H1 (cell line): Measurements from ENCODE around the gene MEGF9. TPM values are rescaled to one million over a fixed set of nuclear protein-coding genes. Genes with fewer than 3 reads are reported as not detected.

Source experiments
- CTCF ChIA-PET: fragments of 300-600 bp; sonication (Branson Sonifier 250); formaldehyde crosslinking; loops from one replicate; lab custom pipeline; 2021; ENCODE audit not compliant: partially characterized antibody; lab: Charles Lee
- POLR2A ChIA-PET: fragments of 300-600 bp; sonication (Branson Sonifier 250); formaldehyde crosslinking; loops from one replicate; lab custom pipeline; 2021; ENCODE audit warnings: inconsistent platforms; ENCODE audit not compliant: partially characterized antibody; lab: Charles Lee
- DNase-seq, 2 experiments: peaks; one replicate each; pipeline versions ENCODE4 v3.0.0 to v3.0.0-alpha.2; 2010 to 2022; ENCODE audit warnings: low spot score in 2 of 2, low read depth in 1 of 2, mixed read lengths in 1 of 2
- FAIRE-seq: peaks from 2 replicates; lab custom pipeline; 2011; peaks lifted over from hg19 to GRCh38; lab: Jason Lieb, UNC
- H2AFZ ChIP-seq: 2 replicates; pipeline ENCODE4 v1.8.1; 2012; ENCODE audit warnings: low read length, inconsistent platforms
- H2AK5ac ChIP-seq: 2 replicates; pipeline ENCODE4 v1.6.1; 2013; ENCODE audit warnings: low read depth, low read length
- H2BK120ac ChIP-seq: replicated peaks from 2 replicates; pipeline ENCODE3; 2013; ENCODE audit warnings: low read depth, low read length, inconsistent platforms
- H2BK12ac ChIP-seq: 2 replicates; pipeline ENCODE4 v1.6.1; 2013; ENCODE audit warnings: low read depth, low read length
- H2BK15ac ChIP-seq: 2 replicates; pipeline ENCODE4 v1.6.1; 2013; ENCODE audit warnings: low read length
- H2BK20ac ChIP-seq: 2 replicates; pipeline ENCODE4 v1.6.1; 2013; ENCODE audit warnings: low read length
- H2BK5ac ChIP-seq: 2 replicates; pipeline ENCODE4 v1.6.1; 2013; ENCODE audit warnings: low read depth, low read length
- H3K14ac ChIP-seq: 2 replicates; pipeline ENCODE4 v1.6.1; 2013; ENCODE audit warnings: inconsistent platforms; ENCODE audit not compliant: insufficient read length
- H3K18ac ChIP-seq: 2 replicates; pipeline ENCODE4 v1.6.1; 2013; ENCODE audit warnings: low read length; ENCODE audit errors: extremely low read depth
- H3K23ac ChIP-seq: 2 replicates; pipeline ENCODE4 v1.6.1; 2013; ENCODE audit warnings: inconsistent platforms; ENCODE audit not compliant: insufficient read length
- H3K23me2 ChIP-seq: 2 replicates; pipeline ENCODE4 v1.6.1; 2013; ENCODE audit warnings: low read depth, low read length
- H3K27ac ChIP-seq: 2 replicates; pipeline ENCODE4 v1.6.1; 2011; ENCODE audit warnings: low read depth, low read length, inconsistent platforms
- H3K27me3 ChIP-seq, 4 experiments: replicated peaks in 1 of 4; 1 replicate in 1 of 4; 2 replicates in 3 of 4; pipeline versions ENCODE4 v1.6.1 to v1.8.1; 2011 to 2013; ENCODE audit warnings: low read length in 3 of 4, mild to moderate bottlenecking in 3 of 4, inconsistent platforms in 2 of 4, mixed read lengths in 2 of 4, moderate library complexity in 1 of 4; ENCODE audit not compliant: control insufficient read depth in 3 of 4, insufficient read depth in 3 of 4; ENCODE audit errors: extremely low read depth in 1 of 4
- H3K36me3 ChIP-seq, 4 experiments: 2 replicates each; pipeline versions ENCODE4 v1.6.1 to v1.8.1; 2011 to 2013; ENCODE audit warnings: mild to moderate bottlenecking in 4 of 4, low read length in 3 of 4, moderate library complexity in 2 of 4, control low read depth in 1 of 4, inconsistent platforms in 1 of 4; ENCODE audit not compliant: insufficient read depth in 4 of 4, control insufficient read depth in 2 of 4
- H3K4ac ChIP-seq: replicated peaks from 2 replicates; pipeline ENCODE3; 2013; ENCODE audit warnings: low read length, low read depth, mixed read lengths, inconsistent platforms; ENCODE audit not compliant: insufficient read length
- H3K4me1 ChIP-seq, 4 experiments: replicated peaks in 1 of 4; 1 replicate in 1 of 4; 2 replicates in 3 of 4; pipeline versions ENCODE4 v1.6.1 to v1.8.1; 2011 to 2013; ENCODE audit warnings: low read length in 3 of 4, inconsistent platforms in 2 of 4, mixed read lengths in 1 of 4; ENCODE audit not compliant: insufficient read depth in 4 of 4, control insufficient read depth in 3 of 4
- H3K4me2 ChIP-seq, 2 experiments: 2 replicates each; pipeline versions ENCODE4 v1.6.1 to v1.8.1; 2011 to 2013; ENCODE audit warnings: low read depth in 2 of 2, low read length in 2 of 2, control low read depth in 1 of 2, inconsistent platforms in 1 of 2, mild to moderate bottlenecking in 1 of 2; ENCODE audit not compliant: insufficient read depth in 1 of 2
- H3K4me3 ChIP-seq, 4 experiments: fragments of 200-600, 300-600 bp in 1 of 4; sonication (generic), shearing (Covaris generic), sonication (Bioruptor Twin) in 1 of 4; 2 replicates each; pipeline versions ENCODE4 v1.5.1 to v1.8.1; 2011 to 2016; ENCODE audit warnings: low read length in 4 of 4, low read depth in 3 of 4, control low read depth in 2 of 4, inconsistent platforms in 2 of 4, mild to moderate bottlenecking in 2 of 4, mixed read lengths in 1 of 4, moderate library complexity in 1 of 4; ENCODE audit not compliant: insufficient read depth in 2 of 4; ENCODE audit errors: extremely low read depth in 1 of 4
- H3K56ac ChIP-seq: replicated peaks from 2 replicates; pipeline ENCODE3; 2013; ENCODE audit warnings: low read depth, mild to moderate bottlenecking, mixed read lengths, low read length, inconsistent platforms; ENCODE audit not compliant: insufficient read length
- H3K79me1 ChIP-seq: 2 replicates; pipeline ENCODE4 v1.6.1; 2013; ENCODE audit warnings: low read depth, low read length, control low read depth
- H3K79me2 ChIP-seq, 2 experiments: 2 replicates each; pipeline versions ENCODE4 v1.6.1 to v1.8.1; 2012 to 2013; ENCODE audit warnings: low read length in 2 of 2, mild to moderate bottlenecking in 2 of 2, inconsistent platforms in 1 of 2; ENCODE audit not compliant: insufficient read depth in 2 of 2, control insufficient read depth in 1 of 2
- H3K9ac ChIP-seq, 4 experiments: replicated peaks in 1 of 4; 1 replicate in 1 of 4; 2 replicates in 3 of 4; pipeline versions ENCODE4 v1.6.1 to v1.8.1; 2011 to 2013; ENCODE audit warnings: low read depth in 3 of 4, low read length in 3 of 4, control low read depth in 2 of 4, mild to moderate bottlenecking in 2 of 4, moderate library complexity in 2 of 4, inconsistent platforms in 1 of 4; ENCODE audit errors: extremely low read depth in 1 of 4
- H3K9me3 ChIP-seq, 2 experiments: 2 replicates each; pipeline versions ENCODE4 v1.6.1 to v1.8.1; 2012 to 2013; ENCODE audit warnings: mild to moderate bottlenecking in 2 of 2, moderate library complexity in 2 of 2, control low read depth in 1 of 2, inconsistent platforms in 1 of 2, low read depth in 1 of 2, low read length in 1 of 2, mixed read lengths in 1 of 2; ENCODE audit not compliant: insufficient read depth in 2 of 2
- H4K20me1 ChIP-seq, 2 experiments: replicated peaks in 1 of 2; 2 replicates each; pipeline versions ENCODE3 to v1.8.1; 2011 to 2013; ENCODE audit warnings: inconsistent platforms in 2 of 2, low read length in 2 of 2, mild to moderate bottlenecking in 1 of 2; ENCODE audit not compliant: insufficient read depth in 2 of 2, control insufficient read depth in 1 of 2
- H4K5ac ChIP-seq: 2 replicates; pipeline ENCODE4 v1.6.1; 2013; ENCODE audit warnings: low read length, low read depth, mixed read lengths, inconsistent platforms; ENCODE audit not compliant: insufficient read length
- H4K8ac ChIP-seq: 2 replicates; pipeline ENCODE4 v1.8.0; 2013; ENCODE audit warnings: mild to moderate bottlenecking, moderate library complexity, low read length, inconsistent platforms; ENCODE audit not compliant: insufficient read depth; ENCODE audit errors: extremely low read depth
- H4K91ac ChIP-seq: replicated peaks from 2 replicates; pipeline ENCODE3; 2013; ENCODE audit warnings: low read length, mixed read lengths, inconsistent platforms; ENCODE audit not compliant: insufficient read length
- BRCA1 ChIP-seq: IDR thresholded peaks from 2 replicates; pipeline ENCODE4 v1.6.1; 2012; ENCODE audit warnings: low read depth, low read length, improper control_type of control experiment
- JUN ChIP-seq: IDR thresholded peaks from 2 replicates; pipeline ENCODE4 v1.6.1; 2011; ENCODE audit warnings: low read depth, mild to moderate bottlenecking, improper control_type of control experiment, low read length
- NANOG ChIP-seq: IDR thresholded peaks from 2 replicates; pipeline ENCODE4 v1.6.1; 2011; ENCODE audit warnings: low read length, low read depth, mild to moderate bottlenecking, inconsistent platforms; ENCODE audit not compliant: insufficient read depth, poor library complexity, severe bottlenecking
- POLR2AphosphoS5 ChIP-seq: IDR thresholded peaks from 2 replicates; pipeline ENCODE4 v1.6.1; 2011; ENCODE audit warnings: low read depth, low read length
- RBBP5 ChIP-seq: IDR thresholded peaks from 2 replicates; pipeline ENCODE4 v1.7.1; 2012; ENCODE audit warnings: low read depth, mild to moderate bottlenecking, inconsistent platforms, low read length, moderate library complexity, borderline replicate concordance
- RFX5 ChIP-seq: IDR thresholded peaks from 2 replicates; pipeline ENCODE4 v1.6.1; 2011; ENCODE audit warnings: low read depth, low read length, improper control_type of control experiment, borderline replicate concordance
- SP4 ChIP-seq: IDR thresholded peaks from 2 replicates; pipeline ENCODE4 v1.6.1; 2012; ENCODE audit warnings: low read length, inconsistent platforms
- SUZ12 ChIP-seq: fragments of 200-600 bp; sonication (generic); IDR thresholded peaks from 2 replicates; pipeline ENCODE4 v1.6.1; 2012; ENCODE audit warnings: mild to moderate bottlenecking, inconsistent platforms, low read length, moderate library complexity, mixed read lengths
- ZNF274 ChIP-seq: IDR thresholded peaks from 2 replicates; pipeline ENCODE4 v1.7.0; 2012; ENCODE audit warnings: low read length, borderline replicate concordance; ENCODE audit errors: extremely low read depth
- polyA plus RNA-seq, 7 experiments: library from polyadenylated mRNA; depleted of rRNA in 3 of 7; stranded (reverse) in 5 of 7; unstranded in 2 of 7; fragments of >200 nt in 5 of 7; fragments of 200-250 nt in 2 of 7; gene quantifications; 1 replicate in 5 of 7; 2 replicates in 1 of 7; 4 replicates in 1 of 7; pipeline versions ENCODE4 v1.2.1 to v1.2.3, GENCODE V29; 2011 to 2013; ENCODE audit warnings: missing spikeins in 2 of 7, mixed read lengths in 2 of 7
- total RNA-seq: library from RNA; stranded (reverse); fragmentation: NEBNext Ultra II Directional; extraction: Animal tissue kit (Norgen Biotek cat#: 25700); gene quantifications from 2 replicates; pipeline ENCODE4 v1.2.1, GENCODE V29; 2021
- TF ChIP-seq, protein P1 (sequence below), 3 experiments: IDR thresholded peaks; 1 replicate in 2 of 3; 2 replicates in 1 of 3; pipeline versions ENCODE4 v1.5.1 to v1.6.1; 2011; ENCODE audit warnings: low read length in 3 of 3, mild to moderate bottlenecking in 3 of 3, inconsistent platforms in 2 of 3, low read depth in 1 of 3, moderate library complexity in 1 of 3; ENCODE audit not compliant: insufficient read depth in 1 of 3; ENCODE audit errors: control extremely low read depth in 1 of 3
- TF ChIP-seq, protein P2 (sequence below): IDR thresholded peaks from 2 replicates; pipeline ENCODE4 v1.6.1; 2012; ENCODE audit warnings: low read length, inconsistent platforms

MEGF9 gene
- total and polyA plus RNA-seq, 2 of the 8 experiments (the other 6 are each of a cell fraction or from before 2014, with no cell fraction given) = 0.45 to 1.8 TPM

DNA sequence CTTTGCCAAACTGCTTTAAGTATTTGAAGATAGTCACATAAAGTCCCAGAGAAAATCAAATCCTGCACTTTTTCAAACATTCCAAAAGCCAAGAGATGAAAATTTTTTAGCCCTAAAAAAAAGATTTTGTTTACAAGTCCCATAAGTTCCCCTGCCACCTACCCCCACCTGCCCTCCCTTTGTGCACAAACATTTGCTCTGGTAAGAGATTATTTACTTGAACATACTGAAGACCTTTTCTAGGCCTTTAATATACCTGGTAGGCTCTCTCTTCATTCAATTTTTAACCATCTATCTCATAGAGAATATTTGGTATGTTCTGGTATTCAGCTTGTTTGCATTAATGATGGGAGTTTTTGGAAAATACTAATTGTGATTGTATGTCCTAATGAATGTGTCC is 50.3 kb downstream of the MEGF9 start:
- no peaks in the 10 kb centered on the region for H3K23me2 ChIP-seq
- no peak overlapping the region for H4K5ac ChIP-seq
- H3K9ac ChIP-seq = no peak overlapping the region
- no peak overlapping the region for H2BK5ac ChIP-seq
- ChIA-PET POLR2A (no interaction called here), CTCF (interaction anchor here (0.9 kb wide), 1 partner anchor 52 kb away, joined by 4 read pairs; no protein-coding TSS in a partner anchor)
- no peak overlapping the region for H3K56ac ChIP-seq
- H2BK20ac ChIP-seq = no peak overlapping the region
- no peaks in the 10 kb centered on the region for H3K79me1 ChIP-seq
- no peaks in the 10 kb centered on the region for H3K4me1 ChIP-seq
- no peak for FAIRE-seq
- no peaks in the 10 kb centered on the region for H4K20me1 ChIP-seq
- H2BK15ac ChIP-seq = no peak overlapping the region
- no peak overlapping the region for H2BK12ac ChIP-seq
- H3K9me3 ChIP-seq = no peaks in the 10 kb centered on the region
- no peak overlapping the region for H4K8ac ChIP-seq
- no peak overlapping the region for H3K14ac ChIP-seq
- H3K18ac ChIP-seq = no peak overlapping the region
- no peak overlapping the region for H3K4me3 ChIP-seq
- H3K4me2 ChIP-seq = no peak overlapping the region
- no peak overlapping the region for H2AFZ ChIP-seq
- H3K27ac ChIP-seq = no peak overlapping the region
- H3K23ac ChIP-seq = no peak overlapping the region
- no peak overlapping the region for H2AK5ac ChIP-seq
- no peaks in the 10 kb centered on the region for H3K27me3 ChIP-seq
- H3K79me2 ChIP-seq = no peaks in the 10 kb centered on the region
- H4K91ac ChIP-seq = no peak overlapping the region
- H3K4ac ChIP-seq = no peak overlapping the region
- H3K36me3 ChIP-seq = no peaks in the 10 kb centered on the region
- no peak for DNase-seq
- no peak overlapping the region for H2BK120ac ChIP-seq
- no peak for TF ChIP-seq NANOG
- no peak for TF ChIP-seq RBBP5
- TF ChIP-seq POLR2AphosphoS5 = no peak
- TF ChIP-seq BRCA1 = no peak
- no peak for TF ChIP-seq SP4
- TF ChIP-seq, protein P1, sequence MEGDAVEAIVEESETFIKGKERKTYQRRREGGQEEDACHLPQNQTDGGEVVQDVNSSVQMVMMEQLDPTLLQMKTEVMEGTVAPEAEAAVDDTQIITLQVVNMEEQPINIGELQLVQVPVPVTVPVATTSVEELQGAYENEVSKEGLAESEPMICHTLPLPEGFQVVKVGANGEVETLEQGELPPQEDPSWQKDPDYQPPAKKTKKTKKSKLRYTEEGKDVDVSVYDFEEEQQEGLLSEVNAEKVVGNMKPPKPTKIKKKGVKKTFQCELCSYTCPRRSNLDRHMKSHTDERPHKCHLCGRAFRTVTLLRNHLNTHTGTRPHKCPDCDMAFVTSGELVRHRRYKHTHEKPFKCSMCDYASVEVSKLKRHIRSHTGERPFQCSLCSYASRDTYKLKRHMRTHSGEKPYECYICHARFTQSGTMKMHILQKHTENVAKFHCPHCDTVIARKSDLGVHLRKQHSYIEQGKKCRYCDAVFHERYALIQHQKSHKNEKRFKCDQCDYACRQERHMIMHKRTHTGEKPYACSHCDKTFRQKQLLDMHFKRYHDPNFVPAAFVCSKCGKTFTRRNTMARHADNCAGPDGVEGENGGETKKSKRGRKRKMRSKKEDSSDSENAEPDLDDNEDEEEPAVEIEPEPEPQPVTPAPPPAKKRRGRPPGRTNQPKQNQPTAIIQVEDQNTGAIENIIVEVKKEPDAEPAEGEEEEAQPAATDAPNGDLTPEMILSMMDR (IDR thresholded peaks at IDR 0.05; ENCODE audit: control extremely low read depth in 1 of 3, insufficient read depth in 1 of 3, low read depth in 1 of 3, low read length in 3 of 3) = no peak
- TF ChIP-seq, protein P2, sequence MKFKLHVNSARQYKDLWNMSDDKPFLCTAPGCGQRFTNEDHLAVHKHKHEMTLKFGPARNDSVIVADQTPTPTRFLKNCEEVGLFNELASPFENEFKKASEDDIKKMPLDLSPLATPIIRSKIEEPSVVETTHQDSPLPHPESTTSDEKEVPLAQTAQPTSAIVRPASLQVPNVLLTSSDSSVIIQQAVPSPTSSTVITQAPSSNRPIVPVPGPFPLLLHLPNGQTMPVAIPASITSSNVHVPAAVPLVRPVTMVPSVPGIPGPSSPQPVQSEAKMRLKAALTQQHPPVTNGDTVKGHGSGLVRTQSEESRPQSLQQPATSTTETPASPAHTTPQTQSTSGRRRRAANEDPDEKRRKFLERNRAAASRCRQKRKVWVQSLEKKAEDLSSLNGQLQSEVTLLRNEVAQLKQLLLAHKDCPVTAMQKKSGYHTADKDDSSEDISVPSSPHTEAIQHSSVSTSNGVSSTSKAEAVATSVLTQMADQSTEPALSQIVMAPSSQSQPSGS = no peak
- TF ChIP-seq SUZ12 = no peak
- TF ChIP-seq JUN = no peak
- no peak for TF ChIP-seq ZNF274
- TF ChIP-seq RFX5 = no peak
